ENCODE data around the gene PARN. TPM values are rescaled to one million over a fixed set of nuclear protein-coding genes. Genes with fewer than 3 reads are reported as not detected.

Gene PARN
- total RNA-seq, 1 experiment from 2014 or later = 37.7 TPM

DNA sequence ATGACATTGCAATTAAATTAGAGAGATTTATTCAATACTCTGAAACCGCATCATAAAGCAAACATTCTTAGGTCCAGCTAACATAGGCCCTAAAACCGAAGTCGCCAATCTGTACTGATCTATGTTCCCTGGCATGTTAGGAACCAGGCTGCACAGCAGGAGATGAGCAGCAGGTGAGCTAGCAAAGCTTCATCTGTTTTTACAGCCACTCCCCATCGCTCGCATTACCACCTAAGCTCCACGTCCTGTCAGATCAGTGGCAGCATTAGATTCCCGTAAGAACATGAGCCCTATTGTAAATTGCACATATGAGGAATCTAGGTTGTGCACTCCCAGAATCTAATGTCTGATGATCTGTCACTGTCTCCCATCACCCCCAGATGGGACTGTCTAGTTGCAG is 91.5 kb downstream of the PARN start (continued):
- no peak for TF ChIP-seq ZNF219 (CRISPR knock-in tag; IDR thresholded peaks at IDR 0.05; ENCODE audit: borderline replicate concordance)
- TF ChIP-seq, protein P1, sequence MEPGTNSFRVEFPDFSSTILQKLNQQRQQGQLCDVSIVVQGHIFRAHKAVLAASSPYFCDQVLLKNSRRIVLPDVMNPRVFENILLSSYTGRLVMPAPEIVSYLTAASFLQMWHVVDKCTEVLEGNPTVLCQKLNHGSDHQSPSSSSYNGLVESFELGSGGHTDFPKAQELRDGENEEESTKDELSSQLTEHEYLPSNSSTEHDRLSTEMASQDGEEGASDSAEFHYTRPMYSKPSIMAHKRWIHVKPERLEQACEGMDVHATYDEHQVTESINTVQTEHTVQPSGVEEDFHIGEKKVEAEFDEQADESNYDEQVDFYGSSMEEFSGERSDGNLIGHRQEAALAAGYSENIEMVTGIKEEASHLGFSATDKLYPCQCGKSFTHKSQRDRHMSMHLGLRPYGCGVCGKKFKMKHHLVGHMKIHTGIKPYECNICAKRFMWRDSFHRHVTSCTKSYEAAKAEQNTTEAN (CRISPR knock-in tag; IDR thresholded peaks at IDR 0.05) = no peak

DNA sequence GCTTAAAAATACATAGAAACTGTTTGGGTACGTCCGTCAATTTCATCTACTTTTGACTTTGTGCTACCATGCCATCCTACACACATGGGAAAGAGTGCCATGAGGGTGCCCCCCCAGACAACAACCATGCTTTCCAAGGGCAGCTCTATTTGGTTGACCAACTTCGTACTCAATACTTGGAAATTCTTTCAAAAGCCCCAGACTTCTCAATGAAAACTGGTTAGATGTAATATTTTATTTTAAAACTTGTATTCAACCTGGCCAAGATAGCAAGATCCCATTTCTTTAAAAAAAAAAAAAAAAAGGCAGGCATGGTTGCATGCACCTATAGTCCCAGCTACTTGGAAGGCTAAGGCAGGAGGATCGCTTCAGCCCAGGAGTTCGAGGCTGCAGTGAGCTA is 98.4 kb downstream of the PARN start:
- POLR2A ChIA-PET = no interaction called here
- no peak overlapping the region for H3K27ac Mint-ChIP-seq
- CTCF ChIA-PET = no interaction called here

DNA sequence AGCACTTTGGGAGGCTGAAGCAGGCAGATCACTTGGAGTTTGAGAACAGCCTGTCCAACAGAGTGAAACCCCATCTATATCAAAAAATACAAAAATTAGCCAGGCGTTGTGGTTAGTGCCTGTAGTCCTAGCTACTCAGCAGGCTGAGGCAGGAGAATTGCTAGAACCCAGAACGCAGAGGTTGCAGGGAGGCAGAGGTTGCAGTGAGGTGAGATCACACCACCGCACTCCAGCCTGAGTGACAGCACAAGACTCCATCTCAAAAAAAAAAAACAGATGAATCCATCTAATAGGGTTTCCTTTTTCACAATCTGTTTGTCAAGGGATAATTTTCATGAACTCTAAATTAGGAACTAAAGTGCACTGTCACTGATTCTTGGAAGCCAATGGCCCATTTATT is 99.0 kb downstream of the PARN start:
- ChIA-PET CTCF (interaction anchor here (2.6 kb wide), 1 partner anchor 221 kb away, joined by 16 read pairs; no protein-coding TSS in a partner anchor), POLR2A (no interaction called here)
- H3K27ac Mint-ChIP-seq = no peak overlapping the region
- peaks cover 16% of the 10 kb centered on the region for H3K36me3 Mint-ChIP-seq
- H3K9me3 Mint-ChIP-seq = peaks cover 6% of the 10 kb centered on the region
- H3K27me3 Mint-ChIP-seq (ENCODE audit: low read depth) = no peaks in the 10 kb centered on the region
- DNase-seq (ENCODE audit: low spot score) = no peak
- ATAC-seq = no peak
- H3K4me3 Mint-ChIP-seq = no peak overlapping the region
- peaks cover 24% of the 10 kb centered on the region for H3K4me1 Mint-ChIP-seq
- TF ChIP-seq ATF1 (CRISPR knock-in tag; IDR thresholded peaks at IDR 0.05) (no peak), ZNF219 (CRISPR knock-in tag; IDR thresholded peaks at IDR 0.05; ENCODE audit: borderline replicate concordance) (no peak), ZNF138 (CRISPR knock-in tag; conservative IDR thresholded peaks at IDR 0.05) (no peak), MXD4 (CRISPR knock-in tag; IDR thresholded peaks at IDR 0.05; ENCODE audit: borderline replicate concordance) (no peak), ELF4 (CRISPR knock-in tag; IDR thresholded peaks at IDR 0.05; ENCODE audit: low read depth) (no peak), GABPB1 (CRISPR knock-in tag; IDR thresholded peaks at IDR 0.05) (no peak), FOXP1 (CRISPR knock-in tag; IDR thresholded peaks at IDR 0.05; ENCODE audit: borderline replicate concordance) (no peak), NFATC4 (CRISPR knock-in tag; IDR thresholded peaks at IDR 0.05) (no peak), ZNF232 (CRISPR knock-in tag; IDR thresholded peaks at IDR 0.05) (no peak), NR2C2 (CRISPR knock-in tag; IDR thresholded peaks at IDR 0.05) (no peak), FOXJ3 (CRISPR knock-in tag; IDR thresholded peaks at IDR 0.05; ENCODE audit: borderline replicate concordance) (no peak), FOXK1 (CRISPR knock-in tag; IDR thresholded peaks at IDR 0.05) (no peak), GTF2I (CRISPR knock-in tag; conservative IDR thresholded peaks at IDR 0.05) (no peak)
- TF ChIP-seq, protein P2, sequence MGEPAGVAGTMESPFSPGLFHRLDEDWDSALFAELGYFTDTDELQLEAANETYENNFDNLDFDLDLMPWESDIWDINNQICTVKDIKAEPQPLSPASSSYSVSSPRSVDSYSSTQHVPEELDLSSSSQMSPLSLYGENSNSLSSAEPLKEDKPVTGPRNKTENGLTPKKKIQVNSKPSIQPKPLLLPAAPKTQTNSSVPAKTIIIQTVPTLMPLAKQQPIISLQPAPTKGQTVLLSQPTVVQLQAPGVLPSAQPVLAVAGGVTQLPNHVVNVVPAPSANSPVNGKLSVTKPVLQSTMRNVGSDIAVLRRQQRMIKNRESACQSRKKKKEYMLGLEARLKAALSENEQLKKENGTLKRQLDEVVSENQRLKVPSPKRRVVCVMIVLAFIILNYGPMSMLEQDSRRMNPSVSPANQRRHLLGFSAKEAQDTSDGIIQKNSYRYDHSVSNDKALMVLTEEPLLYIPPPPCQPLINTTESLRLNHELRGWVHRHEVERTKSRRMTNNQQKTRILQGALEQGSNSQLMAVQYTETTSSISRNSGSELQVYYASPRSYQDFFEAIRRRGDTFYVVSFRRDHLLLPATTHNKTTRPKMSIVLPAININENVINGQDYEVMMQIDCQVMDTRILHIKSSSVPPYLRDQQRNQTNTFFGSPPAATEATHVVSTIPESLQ (CRISPR knock-in tag; IDR thresholded peaks at IDR 0.05) = no peak
- TF ChIP-seq, protein P3, sequence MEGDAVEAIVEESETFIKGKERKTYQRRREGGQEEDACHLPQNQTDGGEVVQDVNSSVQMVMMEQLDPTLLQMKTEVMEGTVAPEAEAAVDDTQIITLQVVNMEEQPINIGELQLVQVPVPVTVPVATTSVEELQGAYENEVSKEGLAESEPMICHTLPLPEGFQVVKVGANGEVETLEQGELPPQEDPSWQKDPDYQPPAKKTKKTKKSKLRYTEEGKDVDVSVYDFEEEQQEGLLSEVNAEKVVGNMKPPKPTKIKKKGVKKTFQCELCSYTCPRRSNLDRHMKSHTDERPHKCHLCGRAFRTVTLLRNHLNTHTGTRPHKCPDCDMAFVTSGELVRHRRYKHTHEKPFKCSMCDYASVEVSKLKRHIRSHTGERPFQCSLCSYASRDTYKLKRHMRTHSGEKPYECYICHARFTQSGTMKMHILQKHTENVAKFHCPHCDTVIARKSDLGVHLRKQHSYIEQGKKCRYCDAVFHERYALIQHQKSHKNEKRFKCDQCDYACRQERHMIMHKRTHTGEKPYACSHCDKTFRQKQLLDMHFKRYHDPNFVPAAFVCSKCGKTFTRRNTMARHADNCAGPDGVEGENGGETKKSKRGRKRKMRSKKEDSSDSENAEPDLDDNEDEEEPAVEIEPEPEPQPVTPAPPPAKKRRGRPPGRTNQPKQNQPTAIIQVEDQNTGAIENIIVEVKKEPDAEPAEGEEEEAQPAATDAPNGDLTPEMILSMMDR (IDR thresholded peaks at IDR 0.05) = no peak
- TF ChIP-seq, protein P4, sequence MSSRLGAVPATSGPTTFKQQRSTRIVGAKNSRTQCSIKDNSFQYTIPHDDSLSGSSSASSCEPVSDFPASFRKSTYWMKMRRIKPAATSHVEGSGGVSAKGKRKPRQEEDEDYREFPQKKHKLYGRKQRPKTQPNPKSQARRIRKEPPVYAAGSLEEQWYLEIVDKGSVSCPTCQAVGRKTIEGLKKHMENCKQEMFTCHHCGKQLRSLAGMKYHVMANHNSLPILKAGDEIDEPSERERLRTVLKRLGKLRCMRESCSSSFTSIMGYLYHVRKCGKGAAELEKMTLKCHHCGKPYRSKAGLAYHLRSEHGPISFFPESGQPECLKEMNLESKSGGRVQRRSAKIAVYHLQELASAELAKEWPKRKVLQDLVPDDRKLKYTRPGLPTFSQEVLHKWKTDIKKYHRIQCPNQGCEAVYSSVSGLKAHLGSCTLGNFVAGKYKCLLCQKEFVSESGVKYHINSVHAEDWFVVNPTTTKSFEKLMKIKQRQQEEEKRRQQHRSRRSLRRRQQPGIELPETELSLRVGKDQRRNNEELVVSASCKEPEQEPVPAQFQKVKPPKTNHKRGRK (CRISPR knock-in tag; IDR thresholded peaks at IDR 0.05; ENCODE audit: borderline replicate concordance) = no peak
- TF ChIP-seq, protein P5, sequence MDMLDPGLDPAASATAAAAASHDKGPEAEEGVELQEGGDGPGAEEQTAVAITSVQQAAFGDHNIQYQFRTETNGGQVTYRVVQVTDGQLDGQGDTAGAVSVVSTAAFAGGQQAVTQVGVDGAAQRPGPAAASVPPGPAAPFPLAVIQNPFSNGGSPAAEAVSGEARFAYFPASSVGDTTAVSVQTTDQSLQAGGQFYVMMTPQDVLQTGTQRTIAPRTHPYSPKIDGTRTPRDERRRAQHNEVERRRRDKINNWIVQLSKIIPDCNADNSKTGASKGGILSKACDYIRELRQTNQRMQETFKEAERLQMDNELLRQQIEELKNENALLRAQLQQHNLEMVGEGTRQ (CRISPR knock-in tag; IDR thresholded peaks at IDR 0.05) = no peak
- TF ChIP-seq, protein P6, sequence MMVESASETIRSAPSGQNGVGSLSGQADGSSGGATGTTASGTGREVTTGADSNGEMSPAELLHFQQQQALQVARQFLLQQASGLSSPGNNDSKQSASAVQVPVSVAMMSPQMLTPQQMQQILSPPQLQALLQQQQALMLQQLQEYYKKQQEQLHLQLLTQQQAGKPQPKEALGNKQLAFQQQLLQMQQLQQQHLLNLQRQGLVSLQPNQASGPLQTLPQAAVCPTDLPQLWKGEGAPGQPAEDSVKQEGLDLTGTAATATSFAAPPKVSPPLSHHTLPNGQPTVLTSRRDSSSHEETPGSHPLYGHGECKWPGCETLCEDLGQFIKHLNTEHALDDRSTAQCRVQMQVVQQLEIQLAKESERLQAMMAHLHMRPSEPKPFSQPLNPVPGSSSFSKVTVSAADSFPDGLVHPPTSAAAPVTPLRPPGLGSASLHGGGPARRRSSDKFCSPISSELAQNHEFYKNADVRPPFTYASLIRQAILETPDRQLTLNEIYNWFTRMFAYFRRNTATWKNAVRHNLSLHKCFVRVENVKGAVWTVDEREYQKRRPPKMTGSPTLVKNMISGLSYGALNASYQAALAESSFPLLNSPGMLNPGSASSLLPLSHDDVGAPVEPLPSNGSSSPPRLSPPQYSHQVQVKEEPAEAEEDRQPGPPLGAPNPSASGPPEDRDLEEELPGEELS (CRISPR knock-in tag; IDR thresholded peaks at IDR 0.05) = no peak

More for the DNA sequence above, 98.4 kb downstream of the PARN start:
- peaks cover 24% of the 10 kb centered on the region for H3K4me1 Mint-ChIP-seq
- peaks cover 6% of the 10 kb centered on the region for H3K9me3 Mint-ChIP-seq
- H3K27me3 Mint-ChIP-seq (ENCODE audit: low read depth) = no peaks in the 10 kb centered on the region
- DNase-seq (ENCODE audit: low spot score) (no peak), ATAC-seq (no peak)
- no peak overlapping the region for H3K4me3 Mint-ChIP-seq
- H3K36me3 Mint-ChIP-seq = peaks cover 16% of the 10 kb centered on the region
- TF ChIP-seq, protein P7, sequence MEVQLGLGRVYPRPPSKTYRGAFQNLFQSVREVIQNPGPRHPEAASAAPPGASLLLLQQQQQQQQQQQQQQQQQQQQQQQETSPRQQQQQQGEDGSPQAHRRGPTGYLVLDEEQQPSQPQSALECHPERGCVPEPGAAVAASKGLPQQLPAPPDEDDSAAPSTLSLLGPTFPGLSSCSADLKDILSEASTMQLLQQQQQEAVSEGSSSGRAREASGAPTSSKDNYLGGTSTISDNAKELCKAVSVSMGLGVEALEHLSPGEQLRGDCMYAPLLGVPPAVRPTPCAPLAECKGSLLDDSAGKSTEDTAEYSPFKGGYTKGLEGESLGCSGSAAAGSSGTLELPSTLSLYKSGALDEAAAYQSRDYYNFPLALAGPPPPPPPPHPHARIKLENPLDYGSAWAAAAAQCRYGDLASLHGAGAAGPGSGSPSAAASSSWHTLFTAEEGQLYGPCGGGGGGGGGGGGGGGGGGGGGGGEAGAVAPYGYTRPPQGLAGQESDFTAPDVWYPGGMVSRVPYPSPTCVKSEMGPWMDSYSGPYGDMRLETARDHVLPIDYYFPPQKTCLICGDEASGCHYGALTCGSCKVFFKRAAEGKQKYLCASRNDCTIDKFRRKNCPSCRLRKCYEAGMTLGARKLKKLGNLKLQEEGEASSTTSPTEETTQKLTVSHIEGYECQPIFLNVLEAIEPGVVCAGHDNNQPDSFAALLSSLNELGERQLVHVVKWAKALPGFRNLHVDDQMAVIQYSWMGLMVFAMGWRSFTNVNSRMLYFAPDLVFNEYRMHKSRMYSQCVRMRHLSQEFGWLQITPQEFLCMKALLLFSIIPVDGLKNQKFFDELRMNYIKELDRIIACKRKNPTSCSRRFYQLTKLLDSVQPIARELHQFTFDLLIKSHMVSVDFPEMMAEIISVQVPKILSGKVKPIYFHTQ (CRISPR knock-in tag; IDR thresholded peaks at IDR 0.05) = no peak

All from WTC11 (cell line).